H1 (cell line): ENCODE results near the gene SLC23A3. TPM values are rescaled to one million over a fixed set of nuclear protein-coding genes. Genes with fewer than 3 reads are reported as not detected.
A peak's percentile ranks its signal among the peaks of the same experiment; 100 is the strongest.

Experiments used
- CTCF ChIA-PET: fragments of 300-600 bp; sonication (Branson Sonifier 250); formaldehyde crosslinking; loops from one replicate; lab custom pipeline; 2021; ENCODE audit not compliant: partially characterized antibody; lab: Charles Lee
- POLR2A ChIA-PET: fragments of 300-600 bp; sonication (Branson Sonifier 250); formaldehyde crosslinking; loops from one replicate; lab custom pipeline; 2021; ENCODE audit warnings: inconsistent platforms; ENCODE audit not compliant: partially characterized antibody; lab: Charles Lee
- DNase-seq, 2 experiments: peaks; one replicate each; pipeline versions ENCODE4 v3.0.0 to v3.0.0-alpha.2; 2010 to 2022; ENCODE audit warnings: low spot score in 2 of 2, low read depth in 1 of 2, mixed read lengths in 1 of 2
- FAIRE-seq: peaks from 2 replicates; lab custom pipeline; 2011; peaks lifted over from hg19 to GRCh38; lab: Jason Lieb, UNC
- H2AFZ ChIP-seq: 2 replicates; pipeline ENCODE4 v1.8.1; 2012; ENCODE audit warnings: low read length, inconsistent platforms
- H2AK5ac ChIP-seq: 2 replicates; pipeline ENCODE4 v1.6.1; 2013; ENCODE audit warnings: low read depth, low read length
- H2BK120ac ChIP-seq: replicated peaks from 2 replicates; pipeline ENCODE3; 2013; ENCODE audit warnings: low read depth, low read length, inconsistent platforms
- H2BK12ac ChIP-seq: 2 replicates; pipeline ENCODE4 v1.6.1; 2013; ENCODE audit warnings: low read depth, low read length
- H2BK15ac ChIP-seq: 2 replicates; pipeline ENCODE4 v1.6.1; 2013; ENCODE audit warnings: low read length
- H2BK20ac ChIP-seq: 2 replicates; pipeline ENCODE4 v1.6.1; 2013; ENCODE audit warnings: low read length
- H2BK5ac ChIP-seq: 2 replicates; pipeline ENCODE4 v1.6.1; 2013; ENCODE audit warnings: low read depth, low read length
- H3K14ac ChIP-seq: 2 replicates; pipeline ENCODE4 v1.6.1; 2013; ENCODE audit warnings: inconsistent platforms; ENCODE audit not compliant: insufficient read length
- H3K18ac ChIP-seq: 2 replicates; pipeline ENCODE4 v1.6.1; 2013; ENCODE audit warnings: low read length; ENCODE audit errors: extremely low read depth
- H3K23ac ChIP-seq: 2 replicates; pipeline ENCODE4 v1.6.1; 2013; ENCODE audit warnings: inconsistent platforms; ENCODE audit not compliant: insufficient read length
- H3K23me2 ChIP-seq: 2 replicates; pipeline ENCODE4 v1.6.1; 2013; ENCODE audit warnings: low read depth, low read length
- H3K27ac ChIP-seq: 2 replicates; pipeline ENCODE4 v1.6.1; 2011; ENCODE audit warnings: low read depth, low read length, inconsistent platforms
- H3K27me3 ChIP-seq, 4 experiments: replicated peaks in 1 of 4; 1 replicate in 1 of 4; 2 replicates in 3 of 4; pipeline versions ENCODE4 v1.6.1 to v1.8.1; 2011 to 2013; ENCODE audit warnings: low read length in 3 of 4, mild to moderate bottlenecking in 3 of 4, inconsistent platforms in 2 of 4, mixed read lengths in 2 of 4, moderate library complexity in 1 of 4; ENCODE audit not compliant: control insufficient read depth in 3 of 4, insufficient read depth in 3 of 4; ENCODE audit errors: extremely low read depth in 1 of 4
- H3K36me3 ChIP-seq, 4 experiments: 2 replicates each; pipeline versions ENCODE4 v1.6.1 to v1.8.1; 2011 to 2013; ENCODE audit warnings: mild to moderate bottlenecking in 4 of 4, low read length in 3 of 4, moderate library complexity in 2 of 4, control low read depth in 1 of 4, inconsistent platforms in 1 of 4; ENCODE audit not compliant: insufficient read depth in 4 of 4, control insufficient read depth in 2 of 4
- H3K4ac ChIP-seq: replicated peaks from 2 replicates; pipeline ENCODE3; 2013; ENCODE audit warnings: low read length, low read depth, mixed read lengths, inconsistent platforms; ENCODE audit not compliant: insufficient read length
- H3K4me1 ChIP-seq, 4 experiments: replicated peaks in 1 of 4; 1 replicate in 1 of 4; 2 replicates in 3 of 4; pipeline versions ENCODE4 v1.6.1 to v1.8.1; 2011 to 2013; ENCODE audit warnings: low read length in 3 of 4, inconsistent platforms in 2 of 4, mixed read lengths in 1 of 4; ENCODE audit not compliant: insufficient read depth in 4 of 4, control insufficient read depth in 3 of 4
- H3K4me2 ChIP-seq, 2 experiments: 2 replicates each; pipeline versions ENCODE4 v1.6.1 to v1.8.1; 2011 to 2013; ENCODE audit warnings: low read depth in 2 of 2, low read length in 2 of 2, control low read depth in 1 of 2, inconsistent platforms in 1 of 2, mild to moderate bottlenecking in 1 of 2; ENCODE audit not compliant: insufficient read depth in 1 of 2
- H3K4me3 ChIP-seq, 4 experiments: fragments of 200-600, 300-600 bp in 1 of 4; sonication (generic), shearing (Covaris generic), sonication (Bioruptor Twin) in 1 of 4; 2 replicates each; pipeline versions ENCODE4 v1.5.1 to v1.8.1; 2011 to 2016; ENCODE audit warnings: low read length in 4 of 4, low read depth in 3 of 4, control low read depth in 2 of 4, inconsistent platforms in 2 of 4, mild to moderate bottlenecking in 2 of 4, mixed read lengths in 1 of 4, moderate library complexity in 1 of 4; ENCODE audit not compliant: insufficient read depth in 2 of 4; ENCODE audit errors: extremely low read depth in 1 of 4
- H3K56ac ChIP-seq: replicated peaks from 2 replicates; pipeline ENCODE3; 2013; ENCODE audit warnings: low read depth, mild to moderate bottlenecking, mixed read lengths, low read length, inconsistent platforms; ENCODE audit not compliant: insufficient read length
- H3K79me1 ChIP-seq: 2 replicates; pipeline ENCODE4 v1.6.1; 2013; ENCODE audit warnings: low read depth, low read length, control low read depth
- H3K79me2 ChIP-seq, 2 experiments: 2 replicates each; pipeline versions ENCODE4 v1.6.1 to v1.8.1; 2012 to 2013; ENCODE audit warnings: low read length in 2 of 2, mild to moderate bottlenecking in 2 of 2, inconsistent platforms in 1 of 2; ENCODE audit not compliant: insufficient read depth in 2 of 2, control insufficient read depth in 1 of 2
- H3K9ac ChIP-seq, 4 experiments: replicated peaks in 1 of 4; 1 replicate in 1 of 4; 2 replicates in 3 of 4; pipeline versions ENCODE4 v1.6.1 to v1.8.1; 2011 to 2013; ENCODE audit warnings: low read depth in 3 of 4, low read length in 3 of 4, control low read depth in 2 of 4, mild to moderate bottlenecking in 2 of 4, moderate library complexity in 2 of 4, inconsistent platforms in 1 of 4; ENCODE audit errors: extremely low read depth in 1 of 4
- H3K9me3 ChIP-seq, 2 experiments: 2 replicates each; pipeline versions ENCODE4 v1.6.1 to v1.8.1; 2012 to 2013; ENCODE audit warnings: mild to moderate bottlenecking in 2 of 2, moderate library complexity in 2 of 2, control low read depth in 1 of 2, inconsistent platforms in 1 of 2, low read depth in 1 of 2, low read length in 1 of 2, mixed read lengths in 1 of 2; ENCODE audit not compliant: insufficient read depth in 2 of 2
- H4K20me1 ChIP-seq, 2 experiments: replicated peaks in 1 of 2; 2 replicates each; pipeline versions ENCODE3 to v1.8.1; 2011 to 2013; ENCODE audit warnings: inconsistent platforms in 2 of 2, low read length in 2 of 2, mild to moderate bottlenecking in 1 of 2; ENCODE audit not compliant: insufficient read depth in 2 of 2, control insufficient read depth in 1 of 2
- H4K5ac ChIP-seq: 2 replicates; pipeline ENCODE4 v1.6.1; 2013; ENCODE audit warnings: low read length, low read depth, mixed read lengths, inconsistent platforms; ENCODE audit not compliant: insufficient read length
- H4K8ac ChIP-seq: 2 replicates; pipeline ENCODE4 v1.8.0; 2013; ENCODE audit warnings: mild to moderate bottlenecking, moderate library complexity, low read length, inconsistent platforms; ENCODE audit not compliant: insufficient read depth; ENCODE audit errors: extremely low read depth
- H4K91ac ChIP-seq: replicated peaks from 2 replicates; pipeline ENCODE3; 2013; ENCODE audit warnings: low read length, mixed read lengths, inconsistent platforms; ENCODE audit not compliant: insufficient read length
- FOSL1 ChIP-seq: IDR thresholded peaks from 2 replicates; pipeline ENCODE4 v1.6.1; 2011; ENCODE audit warnings: mild to moderate bottlenecking, low read depth, low read length, moderate library complexity; ENCODE audit not compliant: insufficient read depth
- HDAC6 ChIP-seq: IDR thresholded peaks from one replicate; pipeline ENCODE4 v1.7.1; 2012; ENCODE audit warnings: low read depth, mild to moderate bottlenecking, inconsistent platforms, low read length, moderate library complexity
- NRF1 ChIP-seq: IDR thresholded peaks from 2 replicates; pipeline ENCODE4 v1.6.1; 2011; ENCODE audit warnings: mild to moderate bottlenecking, low read depth, low read length, improper control_type of control experiment
- RFX5 ChIP-seq: IDR thresholded peaks from 2 replicates; pipeline ENCODE4 v1.6.1; 2011; ENCODE audit warnings: low read depth, low read length, improper control_type of control experiment, borderline replicate concordance
- SAP30 ChIP-seq: fragments of 300-600 bp; sonication (generic); IDR thresholded peaks from 2 replicates; pipeline ENCODE4 v1.7.1; 2012; ENCODE audit warnings: low read length, moderate library complexity, mild to moderate bottlenecking, inconsistent platforms; ENCODE audit not compliant: insufficient read depth, insufficient replicate concordance
- SIN3A ChIP-seq, 2 experiments: IDR thresholded peaks in 1 of 2; conservative IDR thresholded peaks in 1 of 2; 2 replicates each; pipeline ENCODE4 v1.6.1; 2011 to 2012; ENCODE audit warnings: low read length in 2 of 2, improper control_type of control experiment in 1 of 2, low read depth in 1 of 2, mild to moderate bottlenecking in 1 of 2
- SIRT6 ChIP-seq: IDR thresholded peaks from one replicate; pipeline ENCODE4 v1.7.1; 2012; ENCODE audit warnings: low read length, inconsistent platforms
- SP1 ChIP-seq: IDR thresholded peaks from 2 replicates; pipeline ENCODE4 v1.6.1; 2011; ENCODE audit warnings: low read depth, low read length
- WGBS, 2 experiments: shearing (Covaris generic) in 1 of 2; methylation state at CpG; one replicate each; pipeline versions ENCODE4 v1.1.6 to v1.1.7; 2013 to 2015; ENCODE audit warnings: low lambda C conversion rate in 2 of 2, mixed read lengths in 2 of 2, inconsistent platforms in 1 of 2, low coverage in 1 of 2, missing lambda C conversion rate in 1 of 2; ENCODE audit not compliant: insufficient replicate concordance in 2 of 2, insufficient coverage in 1 of 2, insufficient read length in 1 of 2; ENCODE audit errors: extremely low coverage in 1 of 2, missing lambda C conversion rate in 1 of 2; 5-methylcytosine and 5-hydroxymethylcytosine counted together
- polyA plus RNA-seq, 7 experiments: library from polyadenylated mRNA; depleted of rRNA in 3 of 7; stranded (reverse) in 5 of 7; unstranded in 2 of 7; fragments of >200 nt in 5 of 7; fragments of 200-250 nt in 2 of 7; gene quantifications; 1 replicate in 5 of 7; 2 replicates in 1 of 7; 4 replicates in 1 of 7; pipeline versions ENCODE4 v1.2.1 to v1.2.3, GENCODE V29; 2011 to 2013; ENCODE audit warnings: missing spikeins in 2 of 7, mixed read lengths in 2 of 7
- total RNA-seq: library from RNA; stranded (reverse); fragmentation: NEBNext Ultra II Directional; extraction: Animal tissue kit (Norgen Biotek cat#: 25700); gene quantifications from 2 replicates; pipeline ENCODE4 v1.2.1, GENCODE V29; 2021
- TF ChIP-seq, protein P1 (sequence below): IDR thresholded peaks from 2 replicates; pipeline ENCODE4 v1.6.1; 2011; ENCODE audit warnings: low read length, improper control_type of control experiment

Gene SLC23A3
- total and polyA plus RNA-seq, 2 of the 8 experiments (the other 6 are each of a cell fraction or from before 2014, with no cell fraction given) = 0.35 to 0.84 TPM

DNA sequence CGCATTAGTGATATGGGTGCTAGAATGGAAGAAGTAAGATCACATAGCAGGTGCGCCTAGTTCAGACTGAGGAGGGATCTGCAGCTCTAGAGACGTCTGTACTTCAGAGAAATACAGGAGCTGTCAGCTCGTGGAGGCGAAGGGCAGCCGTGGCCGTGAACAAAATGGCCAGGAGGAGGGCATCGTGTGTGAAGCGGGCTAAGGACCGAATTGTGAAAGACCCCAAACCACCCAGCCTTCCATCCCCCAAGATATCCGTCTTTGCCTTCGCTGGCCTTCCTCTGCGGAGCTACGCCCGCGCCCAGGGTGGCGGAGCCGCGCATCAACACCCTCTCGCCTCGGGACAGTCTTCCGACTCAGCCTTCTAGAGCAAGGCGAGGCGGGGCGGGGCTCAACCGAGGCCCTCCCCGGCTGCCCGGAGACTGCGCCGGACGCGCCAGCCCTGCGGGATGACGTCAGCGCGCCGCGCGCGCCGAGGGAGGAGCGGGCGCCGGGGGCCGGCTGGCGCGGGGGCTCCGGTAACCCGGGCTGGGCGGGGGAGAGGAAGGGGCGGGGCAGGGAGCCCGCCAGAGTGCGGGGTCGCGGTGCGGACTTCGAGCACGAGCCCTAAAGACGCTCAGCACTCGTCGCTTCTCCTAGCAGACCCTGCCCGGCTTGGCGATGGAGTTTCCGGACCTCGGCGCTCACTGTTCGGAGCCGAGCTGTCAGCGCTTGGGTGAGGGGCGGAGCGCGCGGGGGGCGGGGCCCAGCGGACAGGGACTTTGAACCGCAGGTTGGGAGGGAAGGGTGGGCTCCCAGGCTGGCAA, 36.7 kb upstream of the SLC23A3 start, which contains the start of gene ZFAND2B:
Gene ZFAND2B, plus strand, starts transcription at position 455 of the 806 bp plus-strand sequence. Its CDS starts 206 bp downstream, at position 661.
- H3K9me3 ChIP-seq = no peaks in the 10 kb centered on the region; a peak in 1 of 4 replicates
- peak within 1 kb of the TSS; percentile 93 for H3K18ac ChIP-seq
- no peak within 1 kb of the TSS for H3K23ac ChIP-seq
- peak within 1 kb of the TSS; percentile 0 for H3K4ac ChIP-seq
- no peak for FAIRE-seq
- H3K4me1 ChIP-seq = peaks cover 0 to 6% (median 3%) of the 10 kb centered on the region in 4 experiments; a peak in 5 of 7 replicates
- peak within 1 kb of the TSS; percentile 28 for H3K27ac ChIP-seq
- no peaks in the 10 kb centered on the region for H3K79me2 ChIP-seq
- H3K14ac ChIP-seq = no peak within 1 kb of the TSS
- peaks cover 0 to 2% of the 10 kb centered on the region in 2 experiments for H4K20me1 ChIP-seq
- no peaks in the 10 kb centered on the region for H3K79me1 ChIP-seq
- H3K23me2 ChIP-seq = peaks cover 10% of the 10 kb centered on the region
- H3K4me3 ChIP-seq = peak within 1 kb of the TSS; percentile 70 to 80 (median 73)
- no peak within 1 kb of the TSS for H3K56ac ChIP-seq
- peak within 1 kb of the TSS in 3 of 4 experiments; percentile 58 to 84 (median 63); a peak in 6 of 7 replicates for H3K9ac ChIP-seq
- peak within 1 kb of the TSS; percentile 81 for H4K8ac ChIP-seq
- 0 out of 2 replicates have a peak within 1 kb of the TSS, but pooled peaks have one; percentile 53 for H2BK15ac ChIP-seq
- H2AK5ac ChIP-seq = peak within 1 kb of the TSS; percentile 71; the same call in 1 of the 2 replicates
- no peak within 1 kb of the TSS; the same call in 1 of the 2 replicates for H2BK20ac ChIP-seq
- H3K27me3 ChIP-seq = no peaks in the 10 kb centered on the region
- H4K5ac ChIP-seq = peak within 1 kb of the TSS; percentile 87
- WGBS, 2 experiments = 2% methylated on average over 33 of the region's 76 CpGs; no CpG with 5 or more reads in 1 of the 2 experiments
- peak within 1 kb of the TSS; percentile 92 for H2AFZ ChIP-seq
- peak within 1 kb of the TSS; percentile 82; the same call in 1 of the 2 replicates for H2BK5ac ChIP-seq
- peaks cover 0 to 20% (median 8%) of the 10 kb centered on the region in 4 experiments; a peak in 5 of 8 replicates for H3K36me3 ChIP-seq
- H4K91ac ChIP-seq = no peak within 1 kb of the TSS
- DNase-seq = peak; percentile 78 to 96
- peak within 1 kb of the TSS; percentile 39; the same call in 1 of the 2 replicates for H2BK12ac ChIP-seq
- peak within 1 kb of the TSS; percentile 94 to 100 for H3K4me2 ChIP-seq
- ChIA-PET CTCF (interaction anchor here (0.6 to 2.4 kb wide), 19 partner anchors 25 to 308 kb away, joined by 3 to 8 read pairs (median 3); partner anchors contain the start of genes CNPPD1 and TUBA4B), POLR2A (interaction anchor here (0.8 to 6.1 kb wide), 17 partner anchors 10 to 548 kb away, joined by 3 to 101 read pairs (median 4); partner anchors contain the start of genes ABCB6, ANKZF1, ATG9A and BCS1L)
- H2BK120ac ChIP-seq = no peak within 1 kb of the TSS
- TF ChIP-seq SAP30 = peak; percentile 54
- TF ChIP-seq SP1 = no peak
- TF ChIP-seq NRF1 = peak; percentile 18
- no peak for TF ChIP-seq SIRT6
- TF ChIP-seq SIN3A (conservative IDR thresholded peaks at IDR 0.05 in 1 of 2, IDR thresholded peaks at IDR 0.05 in 1 of 2; ENCODE audit: low read depth in 1 of 2, low read length in 2 of 2) = peak; percentile 16 to 68; a peak in 2 of 4 replicates
- TF ChIP-seq, protein P1, sequence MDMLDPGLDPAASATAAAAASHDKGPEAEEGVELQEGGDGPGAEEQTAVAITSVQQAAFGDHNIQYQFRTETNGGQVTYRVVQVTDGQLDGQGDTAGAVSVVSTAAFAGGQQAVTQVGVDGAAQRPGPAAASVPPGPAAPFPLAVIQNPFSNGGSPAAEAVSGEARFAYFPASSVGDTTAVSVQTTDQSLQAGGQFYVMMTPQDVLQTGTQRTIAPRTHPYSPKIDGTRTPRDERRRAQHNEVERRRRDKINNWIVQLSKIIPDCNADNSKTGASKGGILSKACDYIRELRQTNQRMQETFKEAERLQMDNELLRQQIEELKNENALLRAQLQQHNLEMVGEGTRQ = no peak
- no peak for TF ChIP-seq HDAC6
- TF ChIP-seq FOSL1 = no peak
- TF ChIP-seq RFX5 = no peak
